GM19372 (cell line): ENCODE results near the gene FMR1NB.

ENCODE experiments used
- ATAC-seq: cut with Tn5 transposase; IDR thresholded peaks from one replicate; pipeline ENCODE4 v1.9.1; 2021; ENCODE audit warnings: mild to moderate bottlenecking, low read depth, moderate library complexity; ENCODE audit not compliant: unreplicated experiment

FMR1NB gene

GRCh38 chrX:147981038-147981752, at the start of gene FMR1NB:
Gene FMR1NB (plus strand): TSS chrX:147981337. CDS start chrX:147981403, 66 bp downstream.
- ATAC-seq = no peak

GRCh38 chrX:147933815-147934214, 47.3 kb upstream of the FMR1NB start:
- no peak for ATAC-seq

- no peak for ATAC-seq
Observed at GRCh38 chrX:147935156-147935758, 45.9 kb upstream of the FMR1NB start.

- ATAC-seq = no peak
Observed at GRCh38 chrX:147945286-147945685, 35.9 kb upstream of the FMR1NB start.

- no peak for ATAC-seq
Observed at GRCh38 chrX:147948531-147948930, 32.6 kb upstream of the FMR1NB start.

GRCh38 chrX:147950352-147950751, 30.8 kb upstream of the FMR1NB start:
- ATAC-seq = no peak

GRCh38 chrX:147953976-147954375, 27.2 kb upstream of the FMR1NB start:
- no peak for ATAC-seq

- no peak for ATAC-seq
Observed at GRCh38 chrX:147957291-147957690, 23.8 kb upstream of the FMR1NB start.

GRCh38 chrX:147958291-147958690, 22.8 kb upstream of the FMR1NB start:
- ATAC-seq = no peak

GRCh38 chrX:147960722-147961121, 20.4 kb upstream of the FMR1NB start:
- ATAC-seq = no peak

- no peak for ATAC-seq
Observed at GRCh38 chrX:147962476-147962875, 18.7 kb upstream of the FMR1NB start.

- ATAC-seq = no peak
Observed at GRCh38 chrX:147978931-147979330, 2.2 kb upstream of the FMR1NB start.

GRCh38 chrX:148020329-148020728, 39.2 kb downstream of the FMR1NB start:
- ATAC-seq = no peak

GRCh38 chrX:148024425-148025148, 43.5 kb downstream of the FMR1NB start:
- peak; percentile 93 for ATAC-seq

- no peak for ATAC-seq
Observed at GRCh38 chrX:148035380-148035779, 54.2 kb downstream of the FMR1NB start.

GRCh38 chrX:148037020-148037419, 55.9 kb downstream of the FMR1NB start:
- ATAC-seq = no peak

GRCh38 chrX:148043271-148043855, 62.2 kb downstream of the FMR1NB start:
- no peak for ATAC-seq

- ATAC-seq = no peak
Observed at GRCh38 chrX:148047200-148047599, 66.1 kb downstream of the FMR1NB start.

- no peak for ATAC-seq
Observed at GRCh38 chrX:148049441-148049840, 68.3 kb downstream of the FMR1NB start.

- no peak for ATAC-seq
Observed at GRCh38 chrX:148051973-148052372, 70.8 kb downstream of the FMR1NB start.

GRCh38 chrX:148067285-148067684, 86.1 kb downstream of the FMR1NB start:
- ATAC-seq = no peak
